SK-N-SH (cell line): Measurements from ENCODE around the gene ZMYND19. TPM values are rescaled to one million over a fixed set of nuclear protein-coding genes. Genes with fewer than 3 reads are reported as not detected.
A peak's percentile ranks its signal among the peaks of the same experiment; 100 is the strongest.
"Not testable (repeated sequence)": the region's sequence is repeated elsewhere in the genome, so short reads cannot be mapped to it uniquely, and the experiment has no call there.

ENCODE experiments used
- CTCF ChIA-PET: fragments of 300-600, 350-600 bp; formaldehyde crosslinking; extraction: SDS; loops from one replicate; lab custom pipeline; 2021; lab: Yijun Ruan, JAX
- POLR2A ChIA-PET: fragments of 350-600 bp; sonication (Branson Sonifier 250); formaldehyde crosslinking; extraction: SDS; loops from one replicate; lab custom pipeline; 2020; ENCODE audit warnings: antibody characterized with exemption, inconsistent platforms; lab: Yijun Ruan, JAX
- DNase-seq: peaks from one replicate; pipeline ENCODE4 v3.0.0; 2012
- H2AFZ ChIP-seq: fragments of 200-600 bp; sonication (generic); 2 replicates; pipeline ENCODE4 v1.8.1; 2016; ENCODE audit warnings: antibody characterized with exemption, mild to moderate bottlenecking, low read depth
- H3F3A ChIP-seq: fragments of 200-600 bp; sonication (generic); replicated peaks from 2 replicates; pipeline ENCODE3; 2016; ENCODE audit warnings: antibody characterized with exemption, mild to moderate bottlenecking; ENCODE audit not compliant: insufficient read depth
- H3K27ac ChIP-seq, 2 experiments: fragments of 200-500 bp in 1 of 2; fragments of 200-600 bp in 1 of 2; sonication (Bioruptor generic) in 1 of 2; sonication (generic), shearing (Covaris generic) in 1 of 2; 2 replicates each; pipeline versions ENCODE4 v1.5.1 to v1.6.1; 2014 to 2016; ENCODE audit warnings: low read depth in 2 of 2, inconsistent platforms in 1 of 2, low read length in 1 of 2, mild to moderate bottlenecking in 1 of 2, mixed read lengths in 1 of 2
- H3K27me3 ChIP-seq: fragments of 200-600 bp; sonication (generic), shearing (Covaris generic); 2 replicates; pipeline ENCODE4 v1.6.1; 2016; ENCODE audit warnings: mixed run types; ENCODE audit not compliant: insufficient read depth
- H3K36me3 ChIP-seq, 2 experiments: fragments of 200-500 bp in 1 of 2; fragments of 200-600 bp in 1 of 2; sonication (Bioruptor generic) in 1 of 2; sonication (generic) in 1 of 2; replicated peaks in 1 of 2; 2 replicates each; pipeline versions ENCODE3 to v1.5.1; 2014 to 2016; ENCODE audit warnings: low read length in 1 of 2, mild to moderate bottlenecking in 1 of 2; ENCODE audit not compliant: insufficient read depth in 2 of 2, control insufficient read depth in 1 of 2
- H3K4me1 ChIP-seq, 2 experiments: fragments of 200-500 bp in 1 of 2; fragments of 200-600 bp in 1 of 2; sonication (Bioruptor generic) in 1 of 2; sonication (generic), shearing (Covaris generic) in 1 of 2; 2 replicates each; pipeline versions ENCODE4 v1.5.1 to v1.6.1; 2014 to 2016; ENCODE audit warnings: low read depth in 1 of 2, low read length in 1 of 2, mixed run types in 1 of 2; ENCODE audit not compliant: insufficient read depth in 2 of 2, control insufficient read depth in 1 of 2
- H3K4me2 ChIP-seq: fragments of 200-600 bp; sonication (generic), shearing (Covaris generic); 2 replicates; pipeline ENCODE4 v1.6.1; 2017; ENCODE audit warnings: mixed run types
- H3K4me3 ChIP-seq, 2 experiments: fragments of 200-500 bp in 1 of 2; fragments of 200-600 bp in 1 of 2; sonication (Bioruptor generic) in 1 of 2; sonication (generic), shearing (Covaris generic) in 1 of 2; 2 replicates each; pipeline versions ENCODE4 v1.5.1 to v1.8.1; 2014 to 2016; ENCODE audit warnings: low read depth in 2 of 2, inconsistent platforms in 1 of 2, low read length in 1 of 2, mild to moderate bottlenecking in 1 of 2, mixed read lengths in 1 of 2, moderate library complexity in 1 of 2
- H3K79me2 ChIP-seq: fragments of 200-600 bp; sonication (generic); 2 replicates; pipeline ENCODE4 v1.8.1; 2017; ENCODE audit warnings: mild to moderate bottlenecking; ENCODE audit not compliant: insufficient read depth
- H3K9ac ChIP-seq: fragments of 200-600 bp; sonication (generic); 2 replicates; pipeline ENCODE4 v1.6.1; 2017; ENCODE audit warnings: mixed run types
- H3K9me2 ChIP-seq: fragments of 200-600 bp; sonication (generic); 2 replicates; pipeline ENCODE4 v1.6.1; 2017; ENCODE audit warnings: mixed run types
- H3K9me3 ChIP-seq: fragments of 200-600 bp; sonication (generic); 2 replicates; pipeline ENCODE4 v1.6.1; 2017; ENCODE audit warnings: mixed run types, mild to moderate bottlenecking, moderate library complexity
- H4K20me1 ChIP-seq: fragments of 200-600 bp; sonication (generic); 2 replicates; pipeline ENCODE4 v1.6.1; 2017; ENCODE audit warnings: mild to moderate bottlenecking, mixed run types; ENCODE audit not compliant: insufficient read depth
- FOXM1 ChIP-seq: IDR thresholded peaks from 2 replicates; pipeline ENCODE4 v1.4.0; 2012; ENCODE audit warnings: low read depth, mild to moderate bottlenecking
- GABPA ChIP-seq: IDR thresholded peaks from 2 replicates; pipeline ENCODE4 v1.4.0; 2012; ENCODE audit warnings: low read depth, mild to moderate bottlenecking
- IRF3 ChIP-seq: fragments of 150-350 bp; IDR thresholded peaks from 2 replicates; pipeline ENCODE4 v1.6.1; 2016; ENCODE audit warnings: mild to moderate bottlenecking, low read depth, low read length
- POLR2AphosphoS5 ChIP-seq: IDR thresholded peaks from 2 replicates; pipeline ENCODE4 v1.6.1; 2012; ENCODE audit warnings: low read depth, low read length
- RCOR1 ChIP-seq: fragments of 150-350 bp; IDR thresholded peaks from 2 replicates; pipeline ENCODE4 v1.6.1; 2017; ENCODE audit warnings: antibody characterized with exemption, low read length
- RFX5 ChIP-seq: IDR thresholded peaks from 2 replicates; pipeline ENCODE4 v1.6.1; 2012; ENCODE audit warnings: mild to moderate bottlenecking, improper control_type of control experiment, low read length
- TCF12 ChIP-seq: IDR thresholded peaks from 2 replicates; pipeline ENCODE4 v1.4.0; 2012
- TEAD4 ChIP-seq: IDR thresholded peaks from 2 replicates; pipeline ENCODE4 v1.4.0; 2012; ENCODE audit warnings: mild to moderate bottlenecking, borderline replicate concordance; ENCODE audit not compliant: insufficient read depth
- USF2 ChIP-seq: fragments of 150-350 bp; IDR thresholded peaks from 2 replicates; pipeline ENCODE4 v1.6.1; 2017; ENCODE audit warnings: antibody characterized with exemption, low read length, low read depth, borderline replicate concordance
- ZBTB33 ChIP-seq: IDR thresholded peaks from 2 replicates; pipeline ENCODE4 v1.4.0; 2012; ENCODE audit warnings: low read depth, borderline replicate concordance
- WGBS: methylation state at CpG from one replicate; pipeline ENCODE4 v1.1.6; 2017; ENCODE audit warnings: low lambda C conversion rate; 5-methylcytosine and 5-hydroxymethylcytosine counted together
- polyA plus RNA-seq, 3 experiments: library from polyadenylated mRNA; depleted of rRNA; stranded (reverse); fragments of >200 nt; gene quantifications; 2 replicates each; pipeline ENCODE4 v1.2.3, GENCODE V29; 2012

The ZMYND19 gene
- polyA plus RNA-seq, 1 of the 3 experiments (the other 2 are of a cell fraction) = 43.1 TPM

- ChIA-PET CTCF (interaction anchor here (0.6 to 1.7 kb wide), 6 partner anchors 23 to 875 kb away, joined by 3 to 9 read pairs (median 3); partner anchors contain the start of gene MRPL41), POLR2A (no interaction called here)
- no peak for DNase-seq
- H3K9me2 ChIP-seq = no peaks in the 10 kb centered on the region
- no peak for TF ChIP-seq GABPA
- TF ChIP-seq RCOR1 = no peak
- no peak for TF ChIP-seq USF2
- no peak for TF ChIP-seq TEAD4
- no peak for TF ChIP-seq ZBTB33
- no peak for TF ChIP-seq RFX5
- TF ChIP-seq TCF12 = no peak
- TF ChIP-seq IRF3 = no peak
- TF ChIP-seq FOXM1 = no peak
- no peak overlapping the region for H3K27ac ChIP-seq
- no peaks in the 10 kb centered on the region; the same call in 1 of the 2 replicates for H4K20me1 ChIP-seq
- no peak overlapping the region for H3K4me3 ChIP-seq
- peaks cover 14% of the 10 kb centered on the region; the same call in 1 of the 2 replicates for H3K79me2 ChIP-seq
- no peaks in the 10 kb centered on the region for H3K9me3 ChIP-seq
- H3F3A ChIP-seq = peaks cover 17% of the 10 kb centered on the region
- no peaks in the 10 kb centered on the region for H3K36me3 ChIP-seq
- no peaks in the 10 kb centered on the region for H3K27me3 ChIP-seq
- H2AFZ ChIP-seq = peak overlapping the region; percentile 48; the same call in 1 of the 2 replicates
- 28% methylated on average over 3 of the region's 3 CpGs for WGBS
- H3K9ac ChIP-seq = no peak overlapping the region
- H3K4me2 ChIP-seq = no peak overlapping the region
- peaks cover 0 to 17% of the 10 kb centered on the region in 2 experiments; a peak in 1 of 4 replicates for H3K4me1 ChIP-seq
Observed at GRCh38 chr9:137602661-137603060, 12.3 kb upstream of the ZMYND19 start.

GRCh38 chr9:137598943-137599342 lies 8.6 kb upstream of the ZMYND19 start:
- H3K9ac ChIP-seq = no peak overlapping the region
- no peaks in the 10 kb centered on the region for H3K9me3 ChIP-seq
- 61% methylated on average over 7 of the region's 8 CpGs for WGBS
- POLR2A ChIA-PET = no interaction called here
- no peaks in the 10 kb centered on the region for H3K27me3 ChIP-seq
- no peak overlapping the region for H3K4me3 ChIP-seq
- no peak overlapping the region for H2AFZ ChIP-seq
- peaks cover 18% of the 10 kb centered on the region for H3F3A ChIP-seq
- H3K4me2 ChIP-seq = no peak overlapping the region
- no peaks in the 10 kb centered on the region for H3K9me2 ChIP-seq
- TF ChIP-seq POLR2AphosphoS5 = no peak
- H3K4me1 ChIP-seq = no peaks in the 10 kb centered on the region; a peak in 1 of 4 replicates
- no peaks in the 10 kb centered on the region for H3K79me2 ChIP-seq
- no peak for DNase-seq
- CTCF ChIA-PET = interaction anchor here (0.8 kb wide), 1 partner anchor 211 kb away, joined by 3 read pairs; no protein-coding TSS in a partner anchor
- H3K27ac ChIP-seq = no peak overlapping the region
- H4K20me1 ChIP-seq = no peaks in the 10 kb centered on the region
- H3K36me3 ChIP-seq = no peaks in the 10 kb centered on the region

GRCh38 chr9:137596577-137596976 lies 6.3 kb upstream of the ZMYND19 start:
- 80% methylated on average over 7 of the region's 7 CpGs for WGBS
- H3K4me1 ChIP-seq, DNase-seq, H3K9ac ChIP-seq, H3K27ac ChIP-seq, H3K9me2 ChIP-seq, H4K20me1 ChIP-seq, H2AFZ ChIP-seq, H3F3A ChIP-seq, H3K9me3 ChIP-seq, H3K27me3 ChIP-seq, H3K4me3 ChIP-seq, H3K4me2 ChIP-seq, H3K79me2 ChIP-seq, H3K36me3 ChIP-seq, POLR2A ChIA-PET: not testable (repeated sequence)
- CTCF ChIA-PET = interaction anchor here (1.0 kb wide), 1 partner anchor 19 kb away, joined by 3 read pairs; no protein-coding TSS in a partner anchor
